ENCODE data around the gene FKBP2.

FKBP2 gene

DNA sequence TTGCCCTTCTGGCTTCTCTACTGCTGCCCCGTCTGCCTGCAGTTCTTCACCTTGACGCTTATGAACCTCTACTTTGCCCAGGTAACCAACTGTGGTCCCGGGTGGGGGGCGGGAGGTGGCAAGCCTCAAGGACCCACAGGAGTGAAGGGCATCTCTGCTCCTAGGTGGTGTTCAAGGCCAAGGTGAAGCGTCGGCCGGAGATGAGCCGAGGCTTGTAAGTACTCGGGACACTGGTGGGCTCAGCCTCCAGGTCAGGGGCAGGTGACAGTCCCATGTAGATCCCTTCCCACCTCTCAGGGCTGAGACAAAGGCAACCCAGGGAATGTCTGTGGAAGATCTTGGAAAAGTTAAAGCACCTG is 45.9 kb downstream of the FKBP2 start:
- no peak for DNase-seq

DNA sequence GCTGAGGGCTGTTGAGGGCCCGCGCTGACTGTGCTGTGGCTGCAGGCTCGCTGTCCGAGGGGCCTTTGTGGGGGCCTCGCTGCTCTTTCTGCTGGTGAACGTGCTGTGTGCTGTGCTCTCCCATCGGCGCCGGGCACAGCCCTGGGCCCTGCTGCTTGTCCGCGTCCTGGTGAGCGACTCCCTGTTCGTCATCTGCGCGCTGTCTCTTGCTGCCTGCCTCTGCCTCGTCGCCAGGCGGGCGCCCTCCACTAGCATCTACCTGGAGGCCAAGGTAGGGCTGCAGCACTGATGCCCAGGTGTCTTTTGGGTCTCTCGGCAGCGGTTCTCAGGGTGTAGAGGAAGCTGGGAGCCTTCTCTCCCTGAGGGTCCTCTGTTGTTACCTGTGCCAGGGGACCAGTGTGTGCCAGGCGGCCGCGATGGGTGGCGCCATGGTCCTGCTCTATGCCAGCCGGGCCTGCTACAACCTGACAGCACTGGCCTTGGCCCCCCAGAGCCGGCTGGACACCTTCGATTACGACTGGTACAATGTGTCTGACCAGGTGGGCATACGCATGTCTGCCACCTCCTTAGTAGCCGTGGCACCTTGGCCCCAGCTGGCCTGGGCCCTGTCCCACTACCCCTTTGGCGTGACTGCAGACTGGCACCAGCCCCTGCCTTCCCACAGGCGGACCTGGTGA is 46.9 kb downstream of the FKBP2 start:
- DNase-seq, result no peak

DNA sequence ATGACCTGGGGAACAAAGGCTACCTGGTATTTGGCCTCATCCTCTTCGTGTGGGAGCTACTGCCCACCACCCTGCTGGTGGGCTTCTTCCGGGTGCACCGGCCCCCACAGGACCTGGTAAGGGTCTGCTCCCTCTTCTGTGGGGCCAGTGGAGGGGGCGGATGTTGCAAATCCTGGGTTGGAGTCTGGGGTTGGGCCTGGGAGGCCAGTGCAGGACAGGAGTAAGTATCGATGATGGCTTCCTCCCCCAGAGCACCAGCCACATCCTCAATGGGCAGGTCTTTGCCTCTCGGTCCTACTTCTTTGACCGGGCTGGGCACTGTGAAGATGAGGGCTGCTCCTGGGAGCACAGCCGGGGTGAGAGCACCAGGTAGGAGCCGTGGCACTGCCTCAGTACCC is 47.5 kb downstream of the FKBP2 start:
- DNase-seq, result no peak

DNA sequence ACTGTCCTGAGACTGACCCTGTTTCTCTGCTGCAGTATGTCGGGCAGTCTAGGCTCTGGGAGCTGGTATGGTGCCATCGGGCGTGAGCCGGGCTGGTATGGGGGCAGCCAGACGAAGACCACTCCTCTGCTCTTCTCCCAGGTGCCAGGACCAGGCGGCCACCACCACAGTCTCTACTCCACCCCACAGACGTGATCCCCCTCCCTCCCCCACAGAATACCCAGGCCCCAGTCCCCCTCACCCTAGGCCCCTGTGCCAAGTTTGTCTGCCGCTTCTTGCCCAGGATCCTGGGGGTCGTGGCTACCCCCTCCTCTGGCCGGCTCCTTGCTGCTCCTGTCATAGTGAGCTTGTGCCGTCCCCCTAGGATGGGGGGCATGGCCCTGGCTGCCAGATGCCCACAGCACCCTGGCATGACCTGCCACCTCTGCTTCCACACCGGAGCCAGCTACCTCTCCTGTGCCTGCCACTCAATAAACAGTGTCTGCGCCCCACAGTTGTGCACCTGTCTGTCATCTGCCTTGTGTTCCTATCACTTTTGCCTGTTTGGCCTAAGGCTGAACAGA is 48.2 kb downstream of the FKBP2 start:
- DNase-seq, result no peak

- no peak for DNase-seq
Measured at GRCh38 chr11:64290352-64291261, 49.7 kb downstream of the FKBP2 start.

GRCh38 chr11:64291262-64291751 is 50.4 kb downstream of the FKBP2 start, which contains the start of gene KCNK4:
Gene KCNK4 (plus strand): TSS chr11:64291302. CDS start chr11:64293019, 1,717 bp downstream.
- no peak for DNase-seq

- DNase-seq, result no peak
Measured at GRCh38 chr11:64291752-64292459, 51.0 kb downstream of the FKBP2 start.

- DNase-seq, result no peak
Measured at GRCh38 chr11:64292460-64293254, 51.8 kb downstream of the FKBP2 start.
